H9 (cell line): ENCODE data around the gene IL5. TPM values are rescaled to one million over a fixed set of nuclear protein-coding genes. Genes with fewer than 3 reads are reported as not detected.

Source experiments
- DNase-seq: peaks from one replicate; pipeline ENCODE4 v3.0.0-alpha.2; 2017
- H2AFZ ChIP-seq: one replicate; pipeline ENCODE4 v1.6.1; 2013; ENCODE audit warnings: mild to moderate bottlenecking, low read length, control low read depth, moderate library complexity
- H2AK5ac ChIP-seq: 2 replicates; pipeline ENCODE4 v1.6.1; 2013; ENCODE audit warnings: low read length, control low read depth, mixed read lengths; ENCODE audit not compliant: insufficient read length
- H2BK120ac ChIP-seq: one replicate; pipeline ENCODE4 v1.6.1; 2013; ENCODE audit warnings: low read depth, mild to moderate bottlenecking, low read length, control low read depth, inconsistent platforms; ENCODE audit not compliant: poor library complexity, severe bottlenecking
- H2BK12ac ChIP-seq: 2 replicates; pipeline ENCODE4 v1.6.1; 2013; ENCODE audit warnings: low read length, control low read depth, mixed read lengths, low read depth; ENCODE audit not compliant: insufficient read length
- H2BK15ac ChIP-seq: 2 replicates; pipeline ENCODE4 v1.6.1; 2013; ENCODE audit warnings: low read depth, low read length, control low read depth
- H2BK20ac ChIP-seq: one replicate; pipeline ENCODE4 v1.6.1; 2013; ENCODE audit warnings: low read depth, mild to moderate bottlenecking, low read length, control low read depth, inconsistent platforms; ENCODE audit not compliant: poor library complexity, severe bottlenecking
- H2BK5ac ChIP-seq: 2 replicates; pipeline ENCODE4 v1.6.1; 2013; ENCODE audit warnings: low read length, control low read depth, mixed read lengths; ENCODE audit not compliant: insufficient read length
- H3K14ac ChIP-seq: 2 replicates; pipeline ENCODE4 v1.6.1; 2013; ENCODE audit warnings: low read length, control low read depth; ENCODE audit not compliant: insufficient read depth
- H3K18ac ChIP-seq: 2 replicates; pipeline ENCODE4 v1.6.1; 2013; ENCODE audit warnings: low read depth, mild to moderate bottlenecking, mixed read lengths, low read length, control low read depth; ENCODE audit not compliant: insufficient read length
- H3K23ac ChIP-seq: 2 replicates; pipeline ENCODE4 v1.6.1; 2013; ENCODE audit warnings: low read length, control low read depth, mixed read lengths, low read depth; ENCODE audit not compliant: insufficient read length
- H3K23me2 ChIP-seq: 2 replicates; pipeline ENCODE4 v1.6.1; 2013; ENCODE audit warnings: low read depth, mild to moderate bottlenecking, mixed read lengths, low read length, control low read depth; ENCODE audit not compliant: insufficient read length, poor library complexity, severe bottlenecking
- H3K27ac ChIP-seq: 2 replicates; pipeline ENCODE4 v1.5.1; 2013; ENCODE audit warnings: low read length, control low read depth, mixed read lengths, low read depth; ENCODE audit not compliant: insufficient read length
- H3K27me3 ChIP-seq: 2 replicates; pipeline ENCODE4 v1.6.1; 2013; ENCODE audit warnings: low read length, control low read depth, inconsistent platforms; ENCODE audit not compliant: insufficient read depth
- H3K4ac ChIP-seq: 2 replicates; pipeline ENCODE4 v1.6.1; 2013; ENCODE audit warnings: low read depth, mild to moderate bottlenecking, control low read depth, inconsistent platforms, low read length, moderate library complexity
- H3K4me1 ChIP-seq: 2 replicates; pipeline ENCODE4 v1.6.1; 2013; ENCODE audit warnings: low read length, control low read depth, inconsistent platforms; ENCODE audit not compliant: insufficient read depth
- H3K4me2 ChIP-seq: 2 replicates; pipeline ENCODE4 v1.6.1; 2013; ENCODE audit warnings: low read length, control low read depth, mixed read lengths; ENCODE audit not compliant: insufficient read length, insufficient read depth
- H3K56ac ChIP-seq: 2 replicates; pipeline ENCODE4 v1.6.1; 2013; ENCODE audit warnings: low read depth, mild to moderate bottlenecking, mixed read lengths, low read length, control low read depth; ENCODE audit not compliant: insufficient read length
- H3K79me1 ChIP-seq: 2 replicates; pipeline ENCODE4 v1.6.1; 2013; ENCODE audit warnings: low read depth, mild to moderate bottlenecking, moderate library complexity, low read length, control low read depth, inconsistent platforms; ENCODE audit not compliant: insufficient read depth, poor library complexity, severe bottlenecking
- H3K79me2 ChIP-seq: 2 replicates; pipeline ENCODE4 v1.6.1; 2013; ENCODE audit warnings: low read length, control low read depth, inconsistent platforms; ENCODE audit not compliant: insufficient read depth
- H3K9ac ChIP-seq: 2 replicates; pipeline ENCODE4 v1.6.1; 2013; ENCODE audit warnings: low read length, control low read depth, mixed read lengths; ENCODE audit not compliant: insufficient read length; ENCODE audit errors: extremely low read depth
- H3K9me3 ChIP-seq: one replicate; pipeline ENCODE4 v1.6.1; 2013; ENCODE audit warnings: low read depth, low read length, inconsistent platforms; ENCODE audit not compliant: control insufficient read depth
- H3T11ph ChIP-seq: one replicate; pipeline ENCODE4 v1.6.1; 2013; ENCODE audit warnings: mild to moderate bottlenecking, low read length, control low read depth, inconsistent platforms
- H4K20me1 ChIP-seq: one replicate; pipeline ENCODE4 v1.6.1; 2013; ENCODE audit not compliant: control insufficient read depth, insufficient read length, insufficient read depth
- H4K5ac ChIP-seq: 2 replicates; pipeline ENCODE4 v1.6.1; 2013; ENCODE audit warnings: low read depth, mild to moderate bottlenecking, mixed read lengths, low read length, control low read depth; ENCODE audit not compliant: insufficient read length
- H4K8ac ChIP-seq: replicated peaks from 2 replicates; pipeline ENCODE4 v1.6.1; 2013; ENCODE audit warnings: low read length, control low read depth, mixed read lengths, low read depth; ENCODE audit not compliant: insufficient read length
- H4K91ac ChIP-seq: 2 replicates; pipeline ENCODE4 v1.6.1; 2013; ENCODE audit warnings: low read depth, mild to moderate bottlenecking, moderate library complexity, mixed read lengths, low read length, control low read depth; ENCODE audit not compliant: insufficient read length
- H3K27ac Mint-ChIP-seq, 3 experiments: 2 replicates in 2 of 3; 3 replicates in 1 of 3; pipeline ENCODE4 v1.8.0; 2020 to 2021; ENCODE audit warnings: mixed read lengths in 3 of 3, mild to moderate bottlenecking in 1 of 3, moderate library complexity in 1 of 3
- H3K27me3 Mint-ChIP-seq: 2 replicates; pipeline ENCODE4 v1.8.0; 2021; ENCODE audit warnings: low read depth, mild to moderate bottlenecking, moderate library complexity, mixed read lengths
- H3K36me3 Mint-ChIP-seq, 3 experiments: 2 replicates in 2 of 3; 3 replicates in 1 of 3; pipeline ENCODE4 v1.8.0; 2020 to 2021; ENCODE audit warnings: low read depth in 3 of 3, mixed read lengths in 3 of 3; ENCODE audit not compliant: insufficient read depth in 1 of 3
- H3K4me1 Mint-ChIP-seq, 2 experiments: 2 replicates each; pipeline ENCODE4 v1.8.0; 2020; ENCODE audit warnings: mixed read lengths in 2 of 2
- H3K4me3 Mint-ChIP-seq, 2 experiments: 2 replicates in 1 of 2; 3 replicates in 1 of 2; pipeline ENCODE4 v1.8.0; 2020 to 2021; ENCODE audit warnings: mild to moderate bottlenecking in 2 of 2, mixed read lengths in 2 of 2, moderate library complexity in 1 of 2
- H3K9me3 Mint-ChIP-seq, 2 experiments: 2 replicates in 1 of 2; 3 replicates in 1 of 2; pipeline ENCODE4 v1.8.0; 2020; ENCODE audit warnings: mild to moderate bottlenecking in 2 of 2, mixed read lengths in 2 of 2, moderate library complexity in 1 of 2
- WGBS: extraction: QIAGEN DNeasy Blood & Tissue Kit; methylation state at CpG from one replicate; pipeline ENCODE4 v1.1.7; 2013; ENCODE audit warnings: missing lambda C conversion rate, low lambda C conversion rate, mixed read lengths; ENCODE audit not compliant: insufficient read length; ENCODE audit errors: extremely low coverage; 5-methylcytosine and 5-hydroxymethylcytosine counted together
- total RNA-seq: library from RNA; stranded (reverse); gene quantifications from 2 replicates; pipeline ENCODE4 v1.2.1, GENCODE V29; 2021
- TF ChIP-seq, protein P1 (sequence below): fragments of 200-600 bp; sonication (generic); conservative IDR thresholded peaks from 3 replicates; pipeline ENCODE4 v1.8.0; 2021; ENCODE audit warnings: antibody characterized with exemption, mild to moderate bottlenecking

The IL5 gene
- total RNA-seq, 1 experiment from 2014 or later, result not detected

DNA sequence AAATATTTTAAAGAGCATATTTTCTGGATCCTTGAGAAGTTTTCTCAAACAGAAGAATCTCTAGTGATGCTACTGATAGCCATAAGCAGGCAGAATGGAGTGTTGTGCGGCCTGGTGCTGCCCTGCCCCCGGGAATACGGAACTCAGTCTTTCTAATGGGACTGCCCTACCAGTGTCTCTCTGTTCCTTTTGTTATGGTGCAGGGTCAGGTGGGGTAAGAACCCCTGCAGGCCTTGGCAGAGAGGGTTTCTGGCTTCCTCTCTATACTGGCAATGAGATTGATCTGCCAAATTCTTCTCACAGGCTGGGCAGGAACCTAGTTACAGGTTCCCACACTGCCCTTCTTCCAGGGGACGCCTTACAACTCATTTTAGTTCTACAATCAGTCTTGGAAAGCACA is 2.6 kb downstream of the IL5 start:
- H2AFZ ChIP-seq, result no peak overlapping the region
- WGBS, result no CpG with 5 or more reads among the region's 4 CpGs

More for the DNA sequence above, 2.6 kb downstream of the IL5 start:
- no peak overlapping the region for H2BK12ac ChIP-seq
- no peaks in the 10 kb centered on the region for H3K79me1 ChIP-seq
- no peak overlapping the region for H2BK120ac ChIP-seq
- no peak overlapping the region for H4K8ac ChIP-seq
- no peak overlapping the region for H3K4me2 ChIP-seq
- DNase-seq, result no peak
- no peaks in the 10 kb centered on the region for H3K9me3 ChIP-seq
- H3K23me2 ChIP-seq, result no peaks in the 10 kb centered on the region
- H4K91ac ChIP-seq, result no peak overlapping the region
- no peak overlapping the region for H3K18ac ChIP-seq
- TF ChIP-seq, protein P1, sequence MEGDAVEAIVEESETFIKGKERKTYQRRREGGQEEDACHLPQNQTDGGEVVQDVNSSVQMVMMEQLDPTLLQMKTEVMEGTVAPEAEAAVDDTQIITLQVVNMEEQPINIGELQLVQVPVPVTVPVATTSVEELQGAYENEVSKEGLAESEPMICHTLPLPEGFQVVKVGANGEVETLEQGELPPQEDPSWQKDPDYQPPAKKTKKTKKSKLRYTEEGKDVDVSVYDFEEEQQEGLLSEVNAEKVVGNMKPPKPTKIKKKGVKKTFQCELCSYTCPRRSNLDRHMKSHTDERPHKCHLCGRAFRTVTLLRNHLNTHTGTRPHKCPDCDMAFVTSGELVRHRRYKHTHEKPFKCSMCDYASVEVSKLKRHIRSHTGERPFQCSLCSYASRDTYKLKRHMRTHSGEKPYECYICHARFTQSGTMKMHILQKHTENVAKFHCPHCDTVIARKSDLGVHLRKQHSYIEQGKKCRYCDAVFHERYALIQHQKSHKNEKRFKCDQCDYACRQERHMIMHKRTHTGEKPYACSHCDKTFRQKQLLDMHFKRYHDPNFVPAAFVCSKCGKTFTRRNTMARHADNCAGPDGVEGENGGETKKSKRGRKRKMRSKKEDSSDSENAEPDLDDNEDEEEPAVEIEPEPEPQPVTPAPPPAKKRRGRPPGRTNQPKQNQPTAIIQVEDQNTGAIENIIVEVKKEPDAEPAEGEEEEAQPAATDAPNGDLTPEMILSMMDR, result no peak
- no peaks in the 10 kb centered on the region for H3K79me2 ChIP-seq
- H3K36me3 Mint-ChIP-seq, result no peaks in the 10 kb centered on the region
- no peak overlapping the region for H3T11ph ChIP-seq
- no peak overlapping the region; a peak in 1 of 7 replicates for H3K27ac Mint-ChIP-seq
- no peak overlapping the region for H2BK20ac ChIP-seq
- no peak overlapping the region for H3K4ac ChIP-seq
- H4K5ac ChIP-seq, result no peak overlapping the region
- H3K23ac ChIP-seq, result no peak overlapping the region
- H3K14ac ChIP-seq, result no peak overlapping the region
- H3K27me3 Mint-ChIP-seq, result peaks cover 14% of the 10 kb centered on the region
- H3K27me3 ChIP-seq, result no peaks in the 10 kb centered on the region
- no peak overlapping the region for H2AK5ac ChIP-seq
- no peak overlapping the region for H2BK5ac ChIP-seq
- H3K56ac ChIP-seq, result no peak overlapping the region
- no peaks in the 10 kb centered on the region; a peak in 2 of 4 replicates for H3K4me1 Mint-ChIP-seq
- H4K20me1 ChIP-seq, result no peaks in the 10 kb centered on the region
- H3K4me3 Mint-ChIP-seq, result no peak overlapping the region
- no peaks in the 10 kb centered on the region for H3K9me3 Mint-ChIP-seq
- H3K27ac ChIP-seq, result no peak overlapping the region
- no peak overlapping the region for H3K9ac ChIP-seq
- H3K4me1 ChIP-seq, result no peaks in the 10 kb centered on the region
- no peak overlapping the region for H2BK15ac ChIP-seq
